ENCODE results near the gene COL9A3. TPM values are rescaled to one million over a fixed set of nuclear protein-coding genes. Genes with fewer than 3 reads are reported as not detected.
A peak's percentile ranks its signal among the peaks of the same experiment; 100 is the strongest.

Gene COL9A3
- total RNA-seq, 1 donor from 2014 or later = 28.1 TPM

DNA sequence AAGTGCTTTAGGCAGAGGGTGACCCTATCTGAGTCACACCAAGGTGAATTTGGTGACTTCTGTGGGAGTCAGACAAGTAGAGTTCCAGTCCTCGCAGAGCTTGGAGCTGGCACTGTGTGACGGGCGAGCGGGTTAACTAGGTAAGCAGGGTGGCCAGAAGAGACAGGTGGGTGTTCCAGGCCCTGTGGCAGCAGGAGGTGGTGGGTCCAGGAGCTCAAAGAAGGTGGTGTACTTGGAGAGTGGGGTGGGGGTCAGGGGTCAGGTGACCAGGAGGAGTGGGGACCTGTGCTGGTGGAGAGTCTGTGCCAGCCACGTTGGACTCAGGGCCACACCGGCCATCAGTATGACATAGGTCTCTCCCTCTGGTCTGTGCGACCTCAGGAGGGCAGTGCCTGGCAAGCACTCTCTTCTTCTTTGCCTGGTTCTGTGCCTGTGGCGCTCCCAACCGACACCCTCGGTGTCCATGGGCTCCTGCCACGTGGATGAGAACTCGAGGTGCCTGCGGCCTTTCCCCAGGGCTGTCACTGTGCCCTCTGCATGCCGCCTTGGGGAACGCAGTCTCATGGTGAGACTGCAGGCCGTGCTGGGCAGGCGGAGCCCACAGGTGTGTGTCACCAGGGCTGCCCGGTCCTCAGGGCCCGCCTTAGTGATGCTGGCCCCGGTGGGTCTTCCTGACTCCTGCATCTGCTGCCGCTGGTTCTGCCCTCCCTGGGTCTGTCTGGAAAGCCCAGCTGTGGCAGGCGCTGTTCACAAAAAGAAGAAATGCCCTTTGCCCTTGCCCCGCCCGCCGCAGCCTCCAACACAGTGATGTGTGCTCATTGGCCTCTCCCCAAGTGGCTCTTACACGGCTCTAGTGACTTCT lies 18.9 kb upstream of the COL9A3 start:
- DNase-seq = no peak

DNA sequence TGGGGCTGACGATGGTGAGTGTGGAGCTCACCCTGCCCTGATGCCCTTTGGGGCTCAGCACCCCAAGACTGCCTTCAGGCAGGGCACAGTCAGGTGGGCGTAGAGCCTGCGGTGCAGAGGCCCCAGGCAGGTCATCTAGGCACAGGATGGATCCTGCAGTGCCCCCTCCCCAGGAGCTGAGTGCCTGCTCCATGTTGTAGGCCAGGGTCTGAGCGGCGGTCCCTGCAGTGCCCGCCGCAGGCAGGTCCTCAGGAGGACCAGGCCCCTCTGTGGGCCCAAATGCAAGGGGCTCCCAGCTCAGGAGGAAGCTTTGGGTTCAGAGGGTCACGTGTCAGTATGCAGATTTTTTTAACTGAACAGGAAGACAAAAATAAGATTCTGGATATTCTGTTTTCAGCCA lies 17.8 kb upstream of the COL9A3 start:
- no peak for DNase-seq

DNA sequence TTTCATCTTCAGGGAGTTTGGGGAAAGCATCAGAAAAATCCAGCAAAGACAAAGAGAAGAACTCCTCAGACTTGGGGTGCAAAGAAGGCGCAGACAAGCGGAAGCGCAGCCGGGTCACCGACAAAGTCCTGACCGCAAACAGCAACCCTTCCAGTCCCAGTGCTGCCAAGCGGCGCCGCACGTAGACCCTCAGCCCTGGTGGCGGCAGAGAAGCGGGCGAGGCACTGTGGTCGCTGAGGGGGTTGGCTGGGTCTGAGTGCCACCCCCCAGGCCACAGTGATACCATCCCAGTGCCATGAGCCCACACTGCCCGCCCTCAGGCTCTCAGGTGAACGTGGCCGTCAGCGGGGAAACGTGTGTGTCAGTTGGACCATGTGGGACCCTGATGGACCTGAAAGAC lies 17.4 kb upstream of the COL9A3 start:
- no peak for DNase-seq

DNA sequence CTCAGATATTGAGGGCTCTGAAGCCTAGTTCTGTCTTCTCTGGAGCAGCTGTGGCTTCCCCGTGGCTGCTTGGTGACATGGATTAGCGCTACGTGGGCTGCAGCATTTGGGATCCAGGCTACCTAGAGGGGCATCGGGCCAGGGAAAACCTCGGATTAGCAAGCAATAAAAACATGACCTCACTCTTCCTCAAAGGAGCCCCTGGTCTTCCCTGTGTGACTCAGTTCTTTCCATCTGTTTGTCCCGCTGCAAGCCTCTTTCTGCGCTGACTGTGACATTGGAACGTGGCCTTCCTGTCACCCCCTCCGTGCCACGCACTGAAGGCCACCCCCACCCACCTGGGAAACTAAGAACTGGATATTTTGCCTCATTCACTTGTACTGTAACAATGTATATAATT lies 17.0 kb upstream of the COL9A3 start:
- DNase-seq = no peak

DNA sequence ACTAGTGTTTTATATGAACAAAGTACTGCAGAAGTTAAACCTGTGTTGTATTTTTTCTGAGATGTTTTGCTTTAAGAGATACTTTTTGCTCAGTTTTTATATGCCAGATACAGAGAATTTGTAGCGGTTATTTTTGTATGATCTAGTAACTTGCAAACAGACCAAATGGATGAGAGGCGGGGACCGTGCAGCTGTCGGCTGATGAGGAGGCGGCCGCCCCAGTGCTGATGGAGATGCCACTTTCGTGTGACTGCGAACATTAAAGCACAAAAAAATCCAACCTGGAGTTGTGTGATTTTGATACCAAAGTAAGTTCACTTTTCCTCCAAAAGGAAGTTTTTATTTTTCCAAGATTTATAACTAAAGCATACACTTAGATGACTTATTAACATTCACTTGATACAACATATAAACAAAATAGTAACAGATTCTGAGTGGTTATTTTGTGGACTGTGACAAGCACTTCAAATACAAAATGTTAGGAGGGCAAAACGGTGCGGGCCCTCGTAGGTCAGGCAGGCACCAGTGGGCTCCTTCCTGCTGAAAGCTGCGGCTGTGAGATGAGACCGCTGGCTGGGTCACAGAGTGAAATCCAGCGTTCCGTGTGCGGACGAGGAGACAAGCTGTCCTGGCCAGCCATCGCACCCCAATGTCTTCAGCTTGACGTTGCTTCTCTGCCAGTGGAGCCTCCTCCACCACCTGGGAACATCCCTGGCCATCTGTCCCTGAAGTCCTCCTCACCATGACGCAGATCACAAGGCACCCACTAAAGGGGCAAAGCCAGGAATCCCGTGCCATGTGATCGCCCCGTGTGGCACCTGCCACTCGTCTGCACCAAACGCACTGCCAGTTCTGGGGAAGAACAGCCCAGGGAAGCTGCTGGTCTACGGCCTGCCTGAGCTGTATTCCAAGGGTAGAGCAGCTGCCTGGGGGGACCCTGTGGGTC lies 16.3 kb upstream of the COL9A3 start:
- DNase-seq = peak; percentile 67

DNA sequence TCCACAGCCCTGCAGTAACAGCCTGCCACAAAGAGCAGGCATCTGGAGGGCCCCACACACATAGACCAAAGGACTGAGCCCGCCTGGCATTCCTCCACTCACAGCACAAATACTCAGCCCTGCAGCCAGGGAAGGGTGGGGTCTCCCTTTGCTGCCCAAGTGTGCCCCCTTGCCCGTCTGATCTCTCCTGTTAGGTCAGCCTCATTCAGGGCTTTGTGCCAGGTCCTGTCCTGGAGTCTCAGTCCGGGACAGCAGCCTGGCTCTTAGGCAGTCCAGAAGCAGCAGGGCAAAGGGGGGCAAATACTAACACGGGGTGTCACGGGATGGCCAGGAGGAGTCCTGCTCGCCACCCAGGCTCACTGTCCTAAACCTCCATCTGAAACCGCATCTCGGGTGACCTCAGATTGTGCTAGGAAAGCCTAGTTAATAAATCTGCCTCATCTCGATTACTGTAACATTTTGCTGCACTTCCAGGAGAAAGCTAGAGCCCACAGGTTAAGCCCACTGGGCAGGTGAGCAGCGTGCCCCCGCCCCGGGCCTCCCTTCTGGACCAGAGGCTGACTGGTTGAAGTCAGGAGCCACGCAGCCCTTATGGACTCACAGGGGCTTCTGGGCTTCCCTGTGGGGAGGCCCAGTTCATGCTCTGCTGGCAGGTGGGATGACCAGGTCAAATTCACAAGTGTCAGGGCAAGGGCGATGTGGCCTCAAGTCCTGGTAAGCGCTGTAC lies 15.4 kb upstream of the COL9A3 start:
- DNase-seq = no peak

DNA sequence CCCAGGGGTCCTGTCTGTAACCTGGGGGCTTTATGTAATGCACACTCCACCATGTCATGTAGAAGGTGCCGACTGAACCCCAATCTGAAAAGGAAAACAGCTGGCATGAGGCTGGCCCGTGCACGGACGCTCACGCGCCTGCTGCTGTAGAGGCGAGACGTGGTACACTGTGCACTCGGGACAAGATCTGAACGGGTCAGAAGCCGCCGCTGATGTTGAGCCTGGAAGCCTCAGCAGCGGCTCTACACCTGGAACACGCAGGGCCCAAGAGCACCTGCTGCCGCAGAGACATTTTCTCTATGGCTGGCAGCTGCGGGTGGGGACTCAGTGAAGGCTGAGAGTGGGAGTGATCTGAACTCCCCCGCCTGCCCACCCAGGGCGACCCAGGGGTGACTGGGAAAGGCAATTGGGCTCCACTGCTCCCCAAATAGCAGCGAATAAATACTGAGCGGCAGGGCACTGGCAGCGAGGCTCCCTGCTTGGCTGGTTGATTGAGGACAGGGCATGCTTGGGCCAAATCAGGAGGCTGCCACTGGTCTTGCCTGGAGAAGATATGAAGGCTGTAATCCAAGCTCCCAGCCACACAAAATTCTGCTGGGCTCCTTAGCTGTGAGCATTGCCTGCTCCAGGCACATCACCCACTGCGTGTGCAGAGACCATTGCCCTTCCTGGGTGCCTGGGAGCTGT lies 14.7 kb upstream of the COL9A3 start:
- DNase-seq = no peak

DNA sequence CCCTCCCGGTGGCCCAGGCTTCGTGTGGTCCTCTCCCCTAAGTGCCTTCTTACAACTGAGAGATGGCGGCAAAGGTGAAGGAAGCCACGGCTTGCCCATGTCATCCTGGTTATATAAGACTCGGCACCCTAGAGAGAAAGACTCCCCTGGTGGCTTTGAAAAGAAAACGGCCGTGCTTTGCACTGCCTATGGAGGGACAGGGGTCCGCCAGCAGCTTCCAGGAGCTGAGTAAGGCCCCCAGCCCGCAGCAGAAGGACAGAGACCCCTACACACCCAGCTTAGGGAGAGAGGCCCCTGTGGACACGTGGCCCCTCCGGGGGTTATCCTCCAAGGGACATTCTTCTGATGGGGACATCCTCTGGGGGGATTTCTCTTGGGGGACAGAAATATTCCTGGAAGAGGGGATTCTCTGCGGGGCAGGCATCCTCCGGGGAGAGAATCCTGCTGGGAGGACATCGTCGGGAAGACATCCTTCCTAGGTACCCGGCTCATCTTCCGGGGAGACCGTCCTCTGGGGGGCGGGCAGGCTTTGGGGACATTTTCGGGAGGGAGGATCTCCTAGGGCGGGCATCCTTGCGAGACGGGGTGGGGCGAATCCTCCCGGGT lies 12.7 kb upstream of the COL9A3 start:
- no peak for DNase-seq

DNA sequence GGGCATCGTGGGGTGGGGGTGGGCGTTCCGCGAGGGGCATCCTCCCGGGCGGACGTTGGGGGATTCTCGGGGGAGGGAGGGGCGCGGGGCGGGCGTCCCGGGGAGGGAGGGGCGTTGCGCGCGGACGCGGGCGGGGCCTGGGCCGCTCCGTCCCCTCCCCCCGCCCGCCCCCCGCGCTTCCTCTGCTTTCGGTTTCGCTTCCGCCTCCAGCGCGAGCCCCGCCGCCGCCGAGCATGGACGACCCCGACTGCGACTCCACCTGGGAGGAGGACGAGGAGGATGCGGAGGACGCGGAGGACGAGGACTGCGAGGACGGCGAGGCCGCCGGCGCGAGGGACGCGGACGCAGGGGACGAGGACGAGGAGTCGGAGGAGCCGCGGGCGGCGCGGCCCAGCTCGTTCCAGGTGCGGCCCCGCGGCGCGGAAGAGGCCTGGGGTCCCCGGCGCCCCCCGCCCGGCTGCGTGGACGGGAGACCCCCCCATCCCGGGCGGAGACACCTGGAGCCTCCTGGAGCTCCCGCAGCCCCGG lies 12.2 kb upstream of the COL9A3 start, which contains the start of gene OGFR:
Gene OGFR, plus strand, starts transcription at position 209 of the 528 bp plus-strand sequence. Its CDS starts 25 bp downstream, at position 234.
- peak; percentile 81 for DNase-seq

DNA sequence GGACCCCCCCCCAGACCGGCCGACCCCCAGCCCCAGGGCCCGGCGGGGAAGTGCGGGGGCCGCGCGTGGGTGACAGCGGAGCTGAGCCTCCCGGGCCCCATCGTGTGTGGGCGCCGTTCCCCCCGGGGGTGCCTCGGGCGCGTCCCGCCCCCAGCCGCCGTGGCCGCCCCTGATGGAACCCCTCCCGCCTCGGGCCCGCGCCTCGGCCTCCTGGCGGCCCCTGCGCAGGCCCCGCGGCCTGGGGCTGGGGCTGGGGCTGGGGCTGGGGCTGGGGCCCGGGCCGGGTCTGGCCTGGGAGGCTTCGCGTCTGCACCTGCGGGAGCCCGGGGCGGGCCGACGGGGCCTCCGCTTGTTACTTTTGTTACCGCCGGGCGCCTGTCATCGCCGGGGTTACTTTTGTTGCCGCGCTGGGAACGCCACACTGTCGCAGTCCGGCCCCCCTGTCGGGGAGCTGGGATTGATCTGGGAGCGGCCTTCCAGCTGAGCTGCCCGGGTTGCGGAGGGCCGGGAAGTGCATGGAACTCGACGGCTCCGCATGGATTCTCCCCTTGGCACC lies 11.6 kb upstream of the COL9A3 start:
- DNase-seq = peak; percentile 40

DNA sequence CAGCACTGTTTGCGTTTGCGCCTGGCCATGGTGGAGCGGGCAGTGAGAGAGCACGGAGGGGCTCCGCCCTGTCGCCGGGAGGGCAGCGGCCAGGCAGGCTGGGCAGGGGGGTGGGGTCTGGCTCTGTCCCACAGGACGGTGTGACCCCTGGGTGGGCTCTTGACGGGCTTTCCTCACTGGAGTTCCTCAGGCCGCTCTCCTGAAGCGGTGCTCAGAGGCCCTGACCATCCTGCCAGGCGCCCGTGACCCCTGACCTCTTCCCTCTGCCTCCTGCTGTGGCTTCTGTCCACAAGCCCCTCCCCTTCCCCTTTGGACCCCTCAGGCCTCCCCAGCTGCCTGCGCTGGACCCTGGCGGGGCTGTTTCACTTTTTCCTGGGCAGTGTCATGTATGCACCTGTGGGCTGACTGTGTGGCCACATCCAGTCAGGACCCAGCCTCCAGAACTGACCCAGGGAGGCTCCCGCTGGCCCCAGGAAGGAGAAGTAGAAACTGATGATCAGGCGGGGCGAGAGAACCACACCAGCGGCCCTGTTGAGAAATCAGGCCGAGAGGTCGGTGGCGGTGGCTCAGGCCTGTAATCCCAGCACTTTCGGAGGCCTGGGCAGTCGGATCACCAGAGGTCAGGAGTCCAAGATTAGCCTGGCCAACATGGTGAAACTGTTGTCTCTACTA lies 11.0 kb upstream of the COL9A3 start:
- no peak for DNase-seq

DNA sequence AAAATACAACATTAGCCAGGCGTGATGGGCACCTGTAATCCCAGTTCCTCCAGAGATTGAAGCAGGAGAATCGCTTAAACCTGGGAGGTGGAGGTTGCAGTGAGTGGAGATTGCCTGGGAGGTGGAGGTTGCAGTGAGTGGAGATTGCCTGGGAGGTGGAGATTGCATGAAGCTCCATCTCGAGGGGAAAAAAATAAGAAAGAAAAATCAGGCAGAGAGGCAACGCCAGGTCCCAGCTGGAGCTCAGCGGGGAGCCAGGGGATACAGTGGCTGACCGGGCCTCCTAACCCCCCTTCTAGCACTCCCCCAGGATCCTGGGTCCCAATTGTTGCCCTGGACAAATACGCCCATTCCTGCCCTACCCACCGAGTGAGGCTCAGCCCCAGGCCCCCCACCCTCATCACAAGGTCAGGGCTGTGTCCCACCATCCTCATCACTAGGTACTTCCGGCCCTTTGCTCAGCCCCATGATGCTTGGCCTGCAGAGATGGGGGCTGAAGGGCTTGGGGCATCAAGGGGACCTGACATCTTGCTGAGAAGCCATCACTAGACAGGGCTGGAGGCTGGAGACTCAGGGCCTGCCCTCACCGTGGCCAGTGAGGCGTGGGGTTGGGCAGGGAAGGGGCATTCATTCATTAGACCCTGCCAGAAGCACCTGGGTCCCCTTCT lies 10.3 kb upstream of the COL9A3 start:
- DNase-seq = no peak

DNA sequence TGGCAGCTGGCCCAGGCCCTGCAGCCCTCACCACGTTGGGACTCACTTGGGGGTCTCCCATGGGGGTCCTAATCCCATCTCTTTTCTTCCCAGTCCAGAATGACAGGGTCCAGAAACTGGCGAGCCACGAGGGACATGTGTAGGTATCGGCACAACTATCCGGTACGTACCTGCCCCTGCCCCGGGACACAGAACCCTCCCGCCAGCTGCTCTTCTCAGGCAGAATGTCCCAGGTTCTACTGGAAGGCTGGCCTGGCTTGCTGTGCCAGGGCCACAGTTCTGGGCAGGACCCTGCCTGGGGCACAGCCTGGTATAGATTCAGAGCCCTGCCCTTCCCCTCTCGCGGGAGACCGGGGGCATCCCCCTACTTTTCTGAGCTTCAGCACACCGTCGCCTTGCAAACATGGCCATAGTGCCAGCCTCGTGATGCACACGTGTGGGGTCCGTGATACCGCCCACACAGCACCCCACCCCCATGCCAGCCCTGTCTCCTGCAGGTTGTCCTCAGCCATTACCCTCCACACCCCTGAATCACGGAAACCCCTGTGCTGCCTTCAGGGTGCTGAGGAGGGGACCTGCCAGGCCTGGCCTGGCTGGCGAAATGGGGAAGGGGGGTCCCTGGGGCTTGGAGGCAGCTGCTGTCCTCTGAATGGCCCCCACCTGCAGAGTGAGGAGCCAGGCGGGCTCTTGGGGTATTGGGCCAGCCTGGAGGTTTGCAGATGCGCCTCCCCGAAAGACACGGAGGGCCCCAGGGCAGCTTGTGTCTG lies 9.2 kb upstream of the COL9A3 start:
- DNase-seq = no peak

DNA sequence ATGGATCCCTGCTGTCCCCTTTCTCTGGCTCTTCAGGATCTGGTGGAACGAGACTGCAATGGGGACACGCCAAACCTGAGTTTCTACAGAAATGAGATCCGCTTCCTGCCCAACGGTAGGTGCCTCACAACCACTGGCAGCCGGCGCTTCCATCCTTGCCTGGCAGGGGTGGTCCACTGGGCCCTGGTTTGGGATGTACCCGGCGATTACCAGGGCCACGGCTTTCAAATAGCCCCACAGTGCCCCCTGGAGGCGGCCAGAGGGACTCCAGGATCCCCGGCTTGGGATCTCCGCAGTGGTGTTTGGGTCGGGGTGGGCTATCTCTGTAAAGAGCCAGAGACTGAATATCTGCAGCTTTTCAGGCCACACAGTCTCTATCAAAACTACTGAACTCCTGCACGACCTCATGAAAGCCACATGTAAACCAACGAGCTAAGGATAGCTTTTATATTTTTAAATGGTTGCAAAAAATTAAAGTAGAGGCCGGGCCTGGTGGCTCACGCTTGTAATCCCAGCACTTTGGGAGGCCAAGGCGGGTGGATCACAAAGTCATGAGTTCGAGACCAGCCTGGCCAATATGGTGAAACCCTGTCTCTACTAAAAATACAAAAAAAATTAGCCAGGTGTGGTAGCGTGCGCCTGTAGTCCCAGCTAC lies 8.5 kb upstream of the COL9A3 start:
- DNase-seq = peak; percentile 85

DNA sequence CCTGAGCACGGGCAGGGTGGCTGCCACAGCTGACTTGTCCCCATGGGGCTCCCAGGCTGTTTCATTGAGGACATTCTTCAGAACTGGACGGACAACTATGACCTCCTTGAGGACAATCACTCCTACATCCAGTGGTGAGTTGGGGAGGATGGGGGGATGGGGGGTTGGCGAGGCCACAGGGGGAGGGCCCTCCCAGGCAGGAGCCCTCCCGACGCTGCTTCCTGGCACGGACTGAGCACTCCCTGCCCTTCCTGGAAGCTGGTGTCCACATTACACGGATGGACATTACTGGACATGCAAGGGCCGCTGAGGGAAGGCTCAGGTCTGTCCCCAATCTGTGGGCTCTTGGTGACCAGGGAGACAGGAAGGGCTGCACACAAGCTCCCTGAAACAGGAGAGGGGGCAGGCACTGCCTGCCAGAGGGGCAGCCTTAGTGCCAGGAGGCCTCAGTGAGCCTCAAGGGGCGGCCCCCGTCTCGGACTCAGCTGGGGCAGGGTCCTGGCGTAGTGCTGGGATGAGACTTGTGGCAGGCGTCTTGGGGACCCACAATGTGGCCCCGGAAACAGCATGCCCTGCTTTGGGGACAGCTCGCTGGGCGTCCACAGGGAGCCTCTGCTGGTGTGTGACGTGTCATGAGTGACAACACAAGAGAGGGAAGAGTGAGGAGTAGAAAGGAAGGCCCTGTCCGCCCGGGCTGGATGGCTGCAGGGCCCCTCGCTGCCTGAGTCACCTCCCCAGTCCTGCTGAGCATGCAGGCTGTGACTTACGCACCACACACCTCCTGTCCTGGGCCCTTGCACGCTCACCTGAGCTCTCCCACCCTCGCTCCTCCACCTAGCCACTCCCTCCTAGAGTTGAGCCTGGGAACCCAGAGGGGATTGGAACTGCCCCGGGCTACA lies 7.1 kb upstream of the COL9A3 start:
- DNase-seq = no peak

DNA sequence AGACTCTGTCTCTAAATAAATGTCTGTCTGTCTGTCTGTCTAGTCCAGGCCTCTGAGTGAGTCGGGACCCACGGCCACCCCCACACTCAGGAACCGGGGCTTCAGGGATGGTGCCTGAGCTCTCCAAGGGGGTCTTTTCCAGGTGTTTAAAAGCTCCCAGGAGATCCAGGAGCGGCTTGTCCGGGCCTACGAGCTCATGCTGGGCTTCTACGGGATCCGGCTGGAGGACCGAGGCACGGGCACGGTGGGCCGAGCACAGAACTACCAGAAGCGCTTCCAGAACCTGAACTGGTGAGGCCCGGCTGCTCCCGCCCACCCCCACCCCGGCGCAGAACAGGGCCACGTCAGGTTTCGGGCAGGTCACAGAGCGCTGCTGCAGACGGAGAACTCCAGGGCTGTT lies 5.5 kb upstream of the COL9A3 start:
- DNase-seq = no peak

DNA sequence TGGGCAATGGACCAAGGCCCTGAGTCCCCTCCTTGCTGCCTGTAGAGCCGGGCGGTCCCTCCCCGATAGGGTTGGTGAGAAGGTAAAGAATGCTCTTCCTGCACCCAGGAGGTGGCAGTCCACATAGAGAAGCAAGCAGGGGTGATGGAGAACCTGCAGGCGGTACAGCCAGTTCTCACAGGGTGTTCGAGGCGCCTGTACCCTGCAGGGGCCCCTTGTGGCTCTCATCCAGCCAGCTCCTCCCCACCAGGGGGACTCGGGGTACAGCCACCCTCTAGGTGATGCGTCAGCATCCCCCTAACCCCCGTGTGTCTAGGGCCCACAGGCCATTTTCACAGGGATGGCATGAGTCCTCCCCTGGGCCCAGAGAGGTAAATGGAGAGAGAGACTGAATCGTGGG lies 5.1 kb upstream of the COL9A3 start:
- DNase-seq = no peak

All from tongue (tissue), 2 donors.